Upper lobe of left lung (tissue), 6 donors: ENCODE measurements around the gene NAP1L1. TPM values are rescaled to one million over a fixed set of nuclear protein-coding genes. Genes with fewer than 3 reads are reported as not detected.

Source experiments
- ATAC-seq, 2 donors: fragments of 200-7000 bp; cut with Tn5 transposase; one replicate each; pipeline ENCODE4 v1.9.1; 2022; ENCODE audit warnings: mild to moderate bottlenecking in 2 of 2, moderate library complexity in 2 of 2; ENCODE audit not compliant: low FRiP score in 2 of 2
- DNase-seq, 2 donors: peaks; one replicate each; pipeline ENCODE4 v3.0.0-alpha.2; 2019 to 2020
- H3K27ac ChIP-seq, 4 donors: fragments of 200-600 bp; sonication (generic); one replicate each; pipeline ENCODE4 v1.5.1; 2016 to 2019
- H3K27me3 ChIP-seq, 4 donors: fragments of 200-600 bp; sonication (generic); one replicate each; pipeline ENCODE4 v1.5.1; 2017 to 2019
- H3K36me3 ChIP-seq, 4 donors: fragments of 200-600 bp; sonication (generic); one replicate each; pipeline ENCODE4 v1.5.1; 2016 to 2019
- H3K4me1 ChIP-seq, 4 donors: fragments of 200-600 bp; sonication (generic); one replicate each; pipeline ENCODE4 v1.5.1; 2018 to 2019
- H3K4me3 ChIP-seq, 4 donors: fragments of 200-600 bp; sonication (generic); one replicate each; pipeline ENCODE4 v1.5.1; 2017 to 2019; ENCODE audit warnings: mild to moderate bottlenecking in 2 of 4, moderate library complexity in 1 of 4
- H3K9me3 ChIP-seq, 4 donors: fragments of 200-600 bp; sonication (generic); one replicate each; pipeline ENCODE4 v1.5.1; 2018 to 2019
- EP300 ChIP-seq, 4 donors: sonication (generic); formaldehyde crosslinking; IDR thresholded peaks; one replicate each; pipeline ENCODE4 v1.5.1; 2017; ENCODE audit warnings: antibody characterized with exemption in 4 of 4, control low read depth in 2 of 4
- POLR2A ChIP-seq, 4 donors: fragments of 450-650 bp; IDR thresholded peaks; one replicate each; pipeline ENCODE4 v1.5.1; 2016 to 2017; ENCODE audit warnings: antibody characterized with exemption in 4 of 4, mild to moderate bottlenecking in 2 of 4
- POLR2AphosphoS5 ChIP-seq, 2 donors: sonication (generic); formaldehyde crosslinking; IDR thresholded peaks; one replicate each; pipeline ENCODE4 v1.5.1; 2017; ENCODE audit warnings: antibody characterized with exemption in 2 of 2
- WGBS, 2 donors: methylation state at CpG; one replicate each; pipeline ENCODE4 v1.1.5; 2017 to 2018; 5-methylcytosine and 5-hydroxymethylcytosine counted together
- total RNA-seq, 6 donors: library from RNA; depleted of rRNA in 4 of 6; stranded (reverse); fragments of >200 nt in 4 of 6; gene quantifications; one replicate each; pipeline versions ENCODE4 v1.1.0 to v1.2.1, GENCODE V29; 2016 to 2021
- TF ChIP-seq, protein P1 (sequence below), 6 experiments: fragments of 450-650 bp in 4 of 6; fragments of 200-600 bp in 2 of 6; sonication (generic) in 2 of 6; IDR thresholded peaks; one replicate each; pipeline ENCODE4 v1.5.1; 2016 to 2019; ENCODE audit warnings: antibody characterized with exemption in 6 of 6
- donor health status: DM: no; HTN: no; CAD: no; lungs with moderate emphysema.
- donor health status: DM: no; HTN: yes; CAD: no; lungs with severe emphysema.

NAP1L1 gene
- total RNA-seq, 6 donors from 2014 or later = 245 to 595 (median 329) TPM

DNA sequence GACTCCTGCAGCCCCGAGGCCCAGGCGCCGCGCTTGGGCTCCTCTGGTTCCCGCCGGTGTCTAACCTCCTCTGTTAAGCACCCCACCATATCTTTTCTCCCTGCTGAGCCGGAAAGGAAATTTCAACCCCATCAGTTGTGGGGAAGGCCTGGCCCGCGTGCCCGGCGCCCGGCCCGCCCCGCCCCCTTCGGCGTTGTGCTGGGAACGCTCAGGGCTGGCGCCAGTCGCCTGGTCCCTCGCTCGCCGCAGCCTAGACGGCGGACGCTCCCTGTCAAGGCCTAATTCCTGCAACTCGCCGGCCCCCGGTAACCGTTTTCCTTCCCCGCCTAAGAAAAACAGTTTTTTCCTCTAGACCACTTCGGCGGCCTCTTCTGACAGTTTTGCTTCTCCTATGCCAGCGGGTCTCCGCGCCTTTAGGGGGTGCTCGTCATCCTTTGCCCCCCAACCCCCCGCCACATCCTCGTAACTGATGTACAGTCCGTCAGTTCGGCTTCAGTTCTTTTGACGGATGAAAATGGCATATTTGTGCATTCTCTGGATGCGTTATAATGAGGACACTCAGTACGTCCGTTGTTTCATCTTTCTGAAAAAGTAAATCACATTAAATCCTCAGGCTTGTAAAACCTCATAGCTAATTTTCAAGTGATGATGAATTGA, 506 bp upstream of the NAP1L1 start:
- DNase-seq = peak; percentile 89 to 97
- Histone ChIP-seq H3K4me1 (peaks cover 12 to 40% (median 16%) of the 10 kb centered on the region in 4 donors), H3K4me3 (peak overlapping the region; percentile 74 to 87 (median 82)), H3K36me3 (no peaks in the 10 kb centered on the region), H3K27ac (peak overlapping the region; percentile 98 to 99 (median 99)), H3K27me3 (no peaks in the 10 kb centered on the region), H3K9me3 (no peaks in the 10 kb centered on the region)
- peak; percentile 92 to 94 for ATAC-seq
- TF ChIP-seq EP300 (IDR thresholded peaks at IDR 0.05) = no peak
- TF ChIP-seq POLR2A (IDR thresholded peaks at IDR 0.05) = no peak
- TF ChIP-seq, protein P1, sequence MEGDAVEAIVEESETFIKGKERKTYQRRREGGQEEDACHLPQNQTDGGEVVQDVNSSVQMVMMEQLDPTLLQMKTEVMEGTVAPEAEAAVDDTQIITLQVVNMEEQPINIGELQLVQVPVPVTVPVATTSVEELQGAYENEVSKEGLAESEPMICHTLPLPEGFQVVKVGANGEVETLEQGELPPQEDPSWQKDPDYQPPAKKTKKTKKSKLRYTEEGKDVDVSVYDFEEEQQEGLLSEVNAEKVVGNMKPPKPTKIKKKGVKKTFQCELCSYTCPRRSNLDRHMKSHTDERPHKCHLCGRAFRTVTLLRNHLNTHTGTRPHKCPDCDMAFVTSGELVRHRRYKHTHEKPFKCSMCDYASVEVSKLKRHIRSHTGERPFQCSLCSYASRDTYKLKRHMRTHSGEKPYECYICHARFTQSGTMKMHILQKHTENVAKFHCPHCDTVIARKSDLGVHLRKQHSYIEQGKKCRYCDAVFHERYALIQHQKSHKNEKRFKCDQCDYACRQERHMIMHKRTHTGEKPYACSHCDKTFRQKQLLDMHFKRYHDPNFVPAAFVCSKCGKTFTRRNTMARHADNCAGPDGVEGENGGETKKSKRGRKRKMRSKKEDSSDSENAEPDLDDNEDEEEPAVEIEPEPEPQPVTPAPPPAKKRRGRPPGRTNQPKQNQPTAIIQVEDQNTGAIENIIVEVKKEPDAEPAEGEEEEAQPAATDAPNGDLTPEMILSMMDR (IDR thresholded peaks at IDR 0.05) = peak in 1 of 6 experiments; percentile 13
- 1% methylated on average over 35 to 44 of the region's 44 CpGs for WGBS, 2 donors

- Histone ChIP-seq H3K27ac (peak overlapping the region; percentile 98 to 99 (median 99)), H3K4me1 (peaks cover 12 to 40% (median 16%) of the 10 kb centered on the region in 4 donors), H3K9me3 (peaks cover 0 to 7% (median 2%) of the 10 kb centered on the region in 4 donors), H3K27me3 (no peaks in the 10 kb centered on the region), H3K36me3 (peaks cover 0 to 4% (median 0%) of the 10 kb centered on the region in 4 donors), H3K4me3 (peak overlapping the region; percentile 74 to 87 (median 82))
- TF ChIP-seq, protein P1 (IDR thresholded peaks at IDR 0.05) = no peak
- TF ChIP-seq POLR2A (IDR thresholded peaks at IDR 0.05) (no peak), POLR2AphosphoS5 (IDR thresholded peaks at IDR 0.05) (no peak), EP300 (IDR thresholded peaks at IDR 0.05) (no peak)
- no peak for DNase-seq
- no peak for ATAC-seq
- WGBS, 2 donors = 9 to 12% methylated on average over 14 of the region's 14 CpGs
Observed at GRCh38 chr12:76083246-76083903, 1.1 kb downstream of the NAP1L1 start.

DNA sequence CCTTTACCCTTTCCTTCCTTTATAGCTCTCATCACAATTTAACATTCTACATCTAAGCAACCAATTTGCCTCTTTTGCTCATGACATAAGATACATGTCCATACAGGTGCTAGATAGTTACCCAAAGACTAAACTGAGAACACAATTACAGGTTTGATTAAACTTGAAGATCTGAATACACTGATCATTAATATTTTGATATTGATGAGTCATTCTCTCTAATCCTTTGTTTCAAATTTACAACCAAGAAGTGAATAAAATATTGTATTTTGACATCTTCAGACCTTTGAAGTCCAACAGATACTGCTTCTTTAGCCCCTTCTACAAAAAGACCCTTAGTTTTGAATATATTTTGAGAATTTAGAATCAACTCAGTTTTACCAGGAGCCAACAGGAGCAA, 2.6 kb downstream of the NAP1L1 start:
- DNase-seq = no peak
- Histone ChIP-seq H3K36me3 (peaks cover 0 to 4% (median 0%) of the 10 kb centered on the region in 4 donors), H3K27ac (no peak overlapping the region), H3K27me3 (no peaks in the 10 kb centered on the region), H3K9me3 (peaks cover 0 to 7% (median 2%) of the 10 kb centered on the region in 4 donors), H3K4me1 (peaks cover 12 to 45% (median 16%) of the 10 kb centered on the region in 4 donors), H3K4me3 (no peak overlapping the region)
- TF ChIP-seq POLR2A (IDR thresholded peaks at IDR 0.05) (no peak), POLR2AphosphoS5 (IDR thresholded peaks at IDR 0.05) (no peak), EP300 (IDR thresholded peaks at IDR 0.05) (no peak)
- TF ChIP-seq, protein P1 (IDR thresholded peaks at IDR 0.05) = no peak
- no peak for ATAC-seq

- DNase-seq (no peak), ATAC-seq (no peak)
- no peaks in the 10 kb centered on the region for H3K27me3 ChIP-seq
- H3K27ac ChIP-seq = no peak overlapping the region
- H3K36me3 ChIP-seq = peaks cover 0 to 4% (median 0%) of the 10 kb centered on the region in 4 donors
- no peak overlapping the region for H3K4me3 ChIP-seq
- TF ChIP-seq POLR2AphosphoS5 (IDR thresholded peaks at IDR 0.05) (no peak), EP300 (IDR thresholded peaks at IDR 0.05) (no peak), POLR2A (IDR thresholded peaks at IDR 0.05) (no peak)
- TF ChIP-seq, protein P1 (IDR thresholded peaks at IDR 0.05) = no peak
- H3K4me1 ChIP-seq = peaks cover 12 to 45% (median 14%) of the 10 kb centered on the region in 4 donors
- peaks cover 0 to 7% (median 2%) of the 10 kb centered on the region in 4 donors for H3K9me3 ChIP-seq
- WGBS, 2 donors = 74 to 75% methylated on average over 6 of the region's 6 CpGs
Observed at GRCh38 chr12:76080729-76081415, 3.6 kb downstream of the NAP1L1 start.
